ENCODE data around the gene APCDD1L.
"Not testable (repeated sequence)": the region's sequence is repeated elsewhere in the genome, so short reads cannot be mapped to it uniquely, and the experiment has no call there.

GRCh38 chr20:58427571-58427970 lies 87.6 kb downstream of the APCDD1L start:
- TF ChIP-seq POLR2A (IDR thresholded peaks at IDR 0.05; ENCODE audit: low read length); GATA1 (IDR thresholded peaks at IDR 0.05; ENCODE audit: low read depth, low read length): not testable (repeated sequence)
